Head of caudate nucleus (tissue), 42 donors: ENCODE measurements around the gene HDDC3.
A peak's percentile ranks its signal among the peaks of the same experiment; 100 is the strongest.
"Not testable (repeated sequence)": the region's sequence is repeated elsewhere in the genome, so short reads cannot be mapped to it uniquely, and the experiment has no call there.

ENCODE experiments used
- DNase-seq, 42 donors: peaks; one replicate each; pipeline versions ENCODE4 v3.0.0 to v3.0.0-alpha.2; 2020 to 2021; ENCODE audit warnings: mixed read lengths in 7 of 42
- intact Hi-C: fragments of 100-400 bp; cut with DNase I; formaldehyde crosslinking; loops from one replicate; pipeline ENCODE4 v1.15.0; 2022

The HDDC3 gene

DNA sequence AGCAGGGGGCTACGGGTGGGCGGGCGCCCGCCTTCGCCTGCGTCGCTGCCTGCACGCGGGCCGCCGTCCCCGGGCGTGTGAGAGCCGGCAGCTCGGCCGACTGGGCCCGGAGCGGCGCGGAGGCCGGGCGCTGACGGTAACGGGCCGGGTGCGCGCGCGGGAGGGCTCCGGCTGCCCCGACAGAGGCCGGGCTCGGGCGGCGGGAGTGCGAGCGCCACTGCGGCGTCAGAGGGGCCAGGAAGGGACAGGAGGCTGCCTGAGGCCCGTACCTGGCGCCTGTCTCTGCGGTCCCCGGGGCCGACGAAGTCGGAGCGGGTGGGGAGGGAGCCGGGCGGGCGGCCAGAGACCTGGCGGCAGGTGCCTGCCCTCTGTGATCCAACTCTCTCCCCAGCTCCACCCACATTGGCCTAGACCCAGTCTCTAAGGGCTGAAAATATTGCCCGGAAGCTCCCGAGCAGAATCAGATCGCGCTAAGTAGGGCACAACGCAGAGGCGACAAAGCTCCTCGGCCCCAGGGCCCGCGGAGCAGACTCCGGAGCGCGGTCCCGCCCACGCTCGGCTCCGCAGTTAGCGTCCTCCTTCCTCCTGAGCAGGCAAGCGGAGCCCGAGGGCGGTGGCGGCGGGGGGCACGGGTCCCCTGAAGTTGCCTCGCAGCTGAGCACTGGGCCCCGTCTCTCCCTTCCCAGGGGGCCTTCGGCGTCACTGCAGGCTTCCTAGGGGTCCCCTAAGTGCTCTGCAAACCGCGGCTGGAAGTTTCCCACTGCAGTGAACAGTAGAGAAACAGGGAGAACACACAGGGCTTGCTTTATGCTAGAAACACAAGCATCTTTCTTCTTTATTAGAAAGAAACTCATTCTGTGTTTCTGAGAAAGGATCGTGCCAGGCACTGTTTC is 29.3 kb downstream of the HDDC3 start, which contains the start of gene MAN2A2:
MAN2A2 (plus strand) TSS at position 463 of the 893 bp plus-strand sequence. CDS start 906 bp downstream, outside the sequence.
- peak; percentile 44 to 88 (median 73) for DNase-seq
- intact Hi-C loops, result loop anchor here (2.0 kb wide), 1 partner anchor 30 kb away; the partner anchor contains the start of gene HDDC3

- DNase-seq, result peak; percentile 66 to 91 (median 82)
- intact Hi-C loops, result loop anchor here (2.0 kb wide), 1 partner anchor 31 kb away; the partner anchor contains the start of gene HDDC3
Measured at GRCh38 chr15:90902040-90902839, 30.1 kb downstream of the HDDC3 start.

GRCh38 chr15:90901175-90902039 is 30.9 kb downstream of the HDDC3 start:
- intact Hi-C loops, result loop anchor here (2.0 kb wide), 1 partner anchor 31 kb away; the partner anchor contains the start of gene HDDC3
- peak in 18 of 42 donors; percentile 27 to 74 (median 52) for DNase-seq

- DNase-seq, intact Hi-C loops: not testable (repeated sequence)
Measured at GRCh38 chr15:90897131-90897655, 35.2 kb downstream of the HDDC3 start.

DNA sequence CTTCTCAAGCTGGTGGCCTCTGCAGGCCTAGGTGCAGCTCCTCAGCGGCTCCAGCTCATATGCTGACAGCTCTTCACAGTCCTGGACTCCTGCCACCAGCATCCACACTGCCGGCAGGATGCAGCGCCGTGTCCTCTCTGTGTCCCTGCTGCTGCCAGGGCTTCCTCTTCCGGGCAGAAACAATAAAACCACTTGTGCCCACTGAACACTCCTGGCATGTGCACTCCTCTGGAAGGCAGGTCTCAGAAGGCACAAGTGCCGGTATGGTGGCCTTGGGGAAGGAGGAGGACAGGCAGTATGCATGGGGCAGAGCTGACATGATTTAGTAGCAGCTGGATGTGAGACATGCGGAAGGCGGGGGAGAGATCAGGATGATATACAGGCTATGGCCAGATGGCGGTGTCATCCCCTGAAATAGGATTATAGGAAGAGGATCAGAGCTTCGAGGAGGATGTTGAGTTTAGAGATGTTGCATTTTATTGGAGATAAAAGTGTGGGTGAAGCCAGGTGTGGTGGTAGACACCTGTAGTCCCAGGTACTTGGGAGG is 36.7 kb downstream of the HDDC3 start:
- intact Hi-C loops, result no loop called here

GRCh38 chr15:90893175-90894090 is 38.9 kb downstream of the HDDC3 start:
- no peak for DNase-seq
- intact Hi-C loops, result no loop called here

More for the DNA sequence above, 36.7 kb downstream of the HDDC3 start:
- peak in 41 of 42 donors; percentile 44 to 89 (median 72) for DNase-seq

GRCh38 chr15:90892498-90893174 is 39.7 kb downstream of the HDDC3 start:
- DNase-seq, result no peak
- intact Hi-C loops, result no loop called here

DNA sequence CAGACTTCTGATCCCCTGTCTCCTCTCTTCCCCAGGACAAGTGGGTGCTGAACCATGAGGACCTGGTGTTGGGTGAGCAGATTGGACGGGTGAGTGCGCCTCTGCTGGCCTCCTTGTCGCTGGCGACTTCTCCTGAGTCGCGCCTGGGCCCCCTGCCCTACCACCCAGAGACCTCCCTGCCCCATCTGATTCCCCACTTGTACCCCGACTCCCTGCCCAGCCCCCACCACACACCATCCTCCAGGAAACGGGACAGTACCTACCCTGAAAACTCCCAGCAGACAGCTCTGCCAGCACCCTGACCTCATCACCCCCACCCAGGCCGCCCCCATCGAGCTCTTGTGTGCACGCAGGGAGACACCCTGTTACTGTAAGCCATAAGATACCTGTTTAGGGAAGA is 40.3 kb downstream of the HDDC3 start:
- intact Hi-C loops, result no loop called here
- no peak for DNase-seq

DNA sequence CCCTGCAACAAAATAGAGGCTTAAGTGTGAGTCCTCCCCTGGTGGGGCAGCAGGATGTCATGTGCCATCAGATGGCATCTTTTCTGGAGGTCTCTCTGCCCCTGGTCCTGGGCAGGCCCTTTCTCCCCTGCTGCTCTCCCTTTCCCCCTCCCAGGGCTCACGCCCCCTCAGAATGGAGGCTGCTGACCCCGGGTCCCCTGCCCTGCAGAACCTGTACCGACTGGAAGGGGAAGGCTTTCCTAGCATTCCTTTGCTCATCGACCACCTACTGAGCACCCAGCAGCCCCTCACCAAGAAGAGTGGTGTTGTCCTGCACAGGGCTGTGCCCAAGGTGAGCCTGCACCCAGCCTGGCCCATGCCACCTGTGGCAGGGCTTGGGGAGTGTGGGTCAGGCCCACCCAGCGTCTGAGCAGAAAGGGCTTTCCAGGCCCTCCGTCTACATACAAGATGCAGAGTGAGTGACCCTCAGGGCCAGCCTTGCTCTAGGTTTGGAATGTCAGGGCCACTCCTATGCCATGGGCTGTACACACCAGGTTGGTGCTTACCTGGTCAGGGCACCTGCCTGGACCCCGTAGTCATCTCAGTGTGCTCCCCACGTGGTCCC is 40.9 kb downstream of the HDDC3 start:
- DNase-seq, result no peak
- intact Hi-C loops, result no loop called here

GRCh38 chr15:90890839-90891238 is 41.5 kb downstream of the HDDC3 start:
- DNase-seq, result no peak
- intact Hi-C loops, result no loop called here

- intact Hi-C loops, result no loop called here
- peak in 7 of 42 donors; percentile 33 to 73 (median 59) for DNase-seq
Measured at GRCh38 chr15:90889736-90890456, 42.5 kb downstream of the HDDC3 start.

GRCh38 chr15:90889313-90889730 is 43.0 kb downstream of the HDDC3 start:
- peak in 5 of 42 donors; percentile 26 to 60 (median 34) for DNase-seq
- intact Hi-C loops, result no loop called here

DNA sequence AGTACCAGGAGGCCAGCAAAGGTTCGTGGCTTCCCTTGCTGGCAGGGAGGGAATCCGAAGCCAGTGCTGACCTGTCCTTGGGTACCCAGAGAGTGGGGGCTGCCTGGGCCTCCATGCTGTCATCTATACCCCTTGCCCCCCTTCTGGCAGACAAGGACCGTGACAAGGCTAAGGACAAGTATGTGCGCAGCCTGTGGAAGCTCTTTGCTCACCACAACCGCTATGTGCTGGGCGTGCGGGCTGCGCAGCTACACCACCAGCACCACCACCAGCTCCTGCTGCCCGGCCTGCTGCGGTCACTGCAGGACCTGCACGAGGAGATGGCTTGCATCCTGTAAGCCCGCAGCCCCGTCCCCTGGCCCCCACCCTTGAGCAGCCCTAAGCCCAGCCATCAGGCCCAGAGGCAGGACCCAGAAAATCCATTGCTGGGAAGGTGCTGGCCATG is 45.3 kb downstream of the HDDC3 start:
- intact Hi-C loops, result no loop called here
- DNase-seq, result no peak

DNA sequence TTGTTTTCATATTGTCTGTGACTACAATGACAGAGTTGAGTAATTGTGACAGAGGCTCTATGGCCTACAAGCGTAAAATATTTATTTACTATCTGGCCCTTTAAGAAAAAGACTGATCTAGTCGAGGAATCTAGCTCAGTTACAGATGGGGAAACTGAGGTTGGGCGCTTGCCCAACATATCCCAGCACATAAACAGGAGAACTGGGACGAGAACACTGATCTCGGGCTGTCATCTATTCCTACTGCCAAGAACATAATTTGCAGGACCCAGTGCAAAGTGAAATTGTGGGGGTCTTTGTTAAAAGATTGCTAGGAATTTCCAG is 46.1 kb downstream of the HDDC3 start:
- no peak for DNase-seq
- intact Hi-C loops, result no loop called here
